WERI-Rb-1 (cell line): ENCODE measurements around the gene HOXC12.

Experiments
- DNase-seq: peaks from one replicate; pipeline ENCODE4 v3.0.0-alpha.2; 2020
- H3K27ac ChIP-seq: fragments of 250-450 bp; sonication (Bioruptor Pico); 2 replicates; pipeline ENCODE4 v1.5.1; 2020; ENCODE audit warnings: mild to moderate bottlenecking, moderate library complexity
- H3K27me3 ChIP-seq: fragments of 250-450 bp; sonication (Bioruptor Pico); 2 replicates; pipeline ENCODE4 v1.5.1; 2021; ENCODE audit warnings: mild to moderate bottlenecking, low read depth, moderate library complexity; ENCODE audit not compliant: insufficient read depth, severe bottlenecking
- H3K36me3 ChIP-seq: fragments of 250-450 bp; sonication (Bioruptor Pico); 2 replicates; pipeline ENCODE4 v1.5.1; 2020; ENCODE audit warnings: mild to moderate bottlenecking, moderate library complexity
- H3K4me3 ChIP-seq: 2 replicates; pipeline ENCODE4 v1.5.1; 2011; ENCODE audit warnings: low read depth, mild to moderate bottlenecking, control low read depth, low read length
- H3K9me3 ChIP-seq: fragments of 250-450 bp; sonication (Bioruptor Pico); 2 replicates; pipeline ENCODE4 v1.5.1; 2021; ENCODE audit warnings: mild to moderate bottlenecking, moderate library complexity; ENCODE audit not compliant: severe bottlenecking
- CTCF ChIP-seq: IDR thresholded peaks from 2 replicates; pipeline ENCODE4 v1.5.1; 2011; ENCODE audit warnings: low read depth, mild to moderate bottlenecking, control low read depth, inconsistent platforms, low read length

HOXC12 gene

GRCh38 chr12:53990311-53991076, 35.8 kb downstream of the HOXC12 start:
- no peak for DNase-seq
- Histone ChIP-seq H3K27ac (peak overlapping the region; percentile 16), H3K27me3 (no peaks in the 10 kb centered on the region), H3K9me3 (no peaks in the 10 kb centered on the region), H3K4me3 (no peak overlapping the region), H3K36me3 (no peaks in the 10 kb centered on the region)
- TF ChIP-seq CTCF = no peak

GRCh38 chr12:53991077-53991460, 36.4 kb downstream of the HOXC12 start:
- DNase-seq = peak; percentile 65
- Histone ChIP-seq H3K4me3 (0 out of 2 replicates have a peak overlapping the region, but pooled peaks have one; percentile 2), H3K27ac (peak overlapping the region; percentile 16), H3K36me3 (no peaks in the 10 kb centered on the region), H3K9me3 (no peaks in the 10 kb centered on the region), H3K27me3 (no peaks in the 10 kb centered on the region)
- no peak for TF ChIP-seq CTCF

GRCh38 chr12:53992377-53992889, 37.7 kb downstream of the HOXC12 start:
- Histone ChIP-seq H3K4me3 (no peak overlapping the region), H3K9me3 (no peaks in the 10 kb centered on the region), H3K27ac (no peak overlapping the region), H3K27me3 (no peaks in the 10 kb centered on the region), H3K36me3 (no peaks in the 10 kb centered on the region)
- no peak for DNase-seq
- TF ChIP-seq CTCF = no peak

GRCh38 chr12:53993162-53994008, 38.7 kb downstream of the HOXC12 start:
- H3K4me3 ChIP-seq = no peak overlapping the region
- no peaks in the 10 kb centered on the region for H3K36me3 ChIP-seq
- DNase-seq = no peak
- H3K27ac ChIP-seq = no peak overlapping the region
- no peak for TF ChIP-seq CTCF
- no peaks in the 10 kb centered on the region for H3K27me3 ChIP-seq
- no peaks in the 10 kb centered on the region for H3K9me3 ChIP-seq

GRCh38 chr12:53994009-53994263, 39.2 kb downstream of the HOXC12 start:
- Histone ChIP-seq H3K27me3 (no peaks in the 10 kb centered on the region), H3K4me3 (no peak overlapping the region), H3K9me3 (no peaks in the 10 kb centered on the region), H3K27ac (no peak overlapping the region), H3K36me3 (no peaks in the 10 kb centered on the region)
- no peak for DNase-seq
- TF ChIP-seq CTCF = no peak
